Adipocyte (in vitro differentiated cells): Measurements from ENCODE around the gene ZNF333.

ENCODE experiments used
- DNase-seq: peaks from one replicate; pipeline ENCODE4 v3.0.0-alpha.2; 2015; ENCODE audit warnings: low read depth
- H3K27me3 ChIP-seq: replicated peaks from 2 replicates; pipeline ENCODE4 v1.7.0; 2013; ENCODE audit warnings: mild to moderate bottlenecking, low read length, moderate library complexity; ENCODE audit not compliant: control insufficient read depth, insufficient read depth
- H3K36me3 ChIP-seq: 2 replicates; pipeline ENCODE4 v1.7.0; 2013; ENCODE audit warnings: low read length, mild to moderate bottlenecking, moderate library complexity; ENCODE audit not compliant: control insufficient read depth, insufficient read depth, severe bottlenecking
- H3K4me1 ChIP-seq: 2 replicates; pipeline ENCODE4 v1.7.0; 2013; ENCODE audit warnings: mild to moderate bottlenecking, low read length, moderate library complexity; ENCODE audit not compliant: control insufficient read depth, insufficient read depth
- H3K4me3 ChIP-seq: 2 replicates; pipeline ENCODE4 v1.7.0; 2013; ENCODE audit warnings: mild to moderate bottlenecking, low read length, moderate library complexity
- H3K9ac ChIP-seq: 2 replicates; pipeline ENCODE4 v1.7.0; 2013; ENCODE audit warnings: mild to moderate bottlenecking, low read length, moderate library complexity
- H3K9me3 ChIP-seq: 2 replicates; pipeline ENCODE4 v1.7.0; 2013; ENCODE audit warnings: mild to moderate bottlenecking, low read length, moderate library complexity; ENCODE audit not compliant: control insufficient read depth

The ZNF333 gene

GRCh38 chr19:14672188-14672872, 17.5 kb upstream of the ZNF333 start:
- H3K36me3 ChIP-seq: no peaks in the 10 kb centered on the region
- H3K9me3 ChIP-seq: peaks cover 7% of the 10 kb centered on the region
- H3K4me3 ChIP-seq: no peak overlapping the region
- peaks cover 4% of the 10 kb centered on the region for H3K27me3 ChIP-seq
- peaks cover 23% of the 10 kb centered on the region for H3K4me1 ChIP-seq
- DNase-seq: no peak
- H3K9ac ChIP-seq: peak overlapping the region; percentile 22

- Histone ChIP-seq H3K4me1 (peaks cover 23% of the 10 kb centered on the region), H3K9me3 (peaks cover 7% of the 10 kb centered on the region), H3K9ac (no peak overlapping the region), H3K27me3 (peaks cover 4% of the 10 kb centered on the region), H3K36me3 (no peaks in the 10 kb centered on the region), H3K4me3 (no peak overlapping the region)
- DNase-seq: no peak
Measured at GRCh38 chr19:14673088-14673487, 16.8 kb upstream of the ZNF333 start.

GRCh38 chr19:14674764-14675163, 15.1 kb upstream of the ZNF333 start, which contains the start of gene ADGRE3:
ADGRE3 (minus strand) TSS chr19:14674844; CDS start chr19:14674770, 74 bp downstream.
- Histone ChIP-seq H3K27me3 (peaks cover 11% of the 10 kb centered on the region), H3K36me3 (no peaks in the 10 kb centered on the region), H3K4me3 (no peak within 1 kb of the TSS), H3K9ac (no peak within 1 kb of the TSS), H3K4me1 (peaks cover 23% of the 10 kb centered on the region), H3K9me3 (peaks cover 6% of the 10 kb centered on the region)
- no peak for DNase-seq

- H3K4me3 ChIP-seq: no peak overlapping the region
Measured at GRCh38 chr19:14676762-14677161, 13.1 kb upstream of the ZNF333 start.

GRCh38 chr19:14677464-14677863, 12.4 kb upstream of the ZNF333 start:
- Histone ChIP-seq H3K27me3 (peaks cover 16% of the 10 kb centered on the region), H3K9me3 (no peaks in the 10 kb centered on the region), H3K36me3 (no peaks in the 10 kb centered on the region), H3K4me1 (peaks cover 16% of the 10 kb centered on the region), H3K9ac (no peak overlapping the region), H3K4me3 (no peak overlapping the region)
- no peak for DNase-seq

More at GRCh38 chr19:14676762-14677161, 13.1 kb upstream of the ZNF333 start:
- DNase-seq: no peak
- peaks cover 21% of the 10 kb centered on the region for H3K4me1 ChIP-seq
- no peaks in the 10 kb centered on the region for H3K9me3 ChIP-seq
- H3K9ac ChIP-seq: no peak overlapping the region
- H3K36me3 ChIP-seq: no peaks in the 10 kb centered on the region
- H3K27me3 ChIP-seq: peaks cover 14% of the 10 kb centered on the region

- no peak for DNase-seq
- H3K4me1 ChIP-seq: peaks cover 9% of the 10 kb centered on the region
- no peaks in the 10 kb centered on the region for H3K9me3 ChIP-seq
- H3K9ac ChIP-seq: no peak overlapping the region
- no peak overlapping the region for H3K4me3 ChIP-seq
- no peaks in the 10 kb centered on the region for H3K36me3 ChIP-seq
- peaks cover 16% of the 10 kb centered on the region for H3K27me3 ChIP-seq
Measured at GRCh38 chr19:14678199-14678598, 11.6 kb upstream of the ZNF333 start.

GRCh38 chr19:14682084-14682483, 7.8 kb upstream of the ZNF333 start:
- Histone ChIP-seq H3K9ac (no peak overlapping the region), H3K36me3 (no peaks in the 10 kb centered on the region), H3K9me3 (no peaks in the 10 kb centered on the region), H3K27me3 (peaks cover 12% of the 10 kb centered on the region), H3K4me1 (no peaks in the 10 kb centered on the region), H3K4me3 (no peak overlapping the region)
- DNase-seq: no peak

GRCh38 chr19:14683439-14683838, 6.4 kb upstream of the ZNF333 start:
- H3K36me3 ChIP-seq: no peaks in the 10 kb centered on the region
- H3K27me3 ChIP-seq: peaks cover 12% of the 10 kb centered on the region
- no peaks in the 10 kb centered on the region for H3K9me3 ChIP-seq
- DNase-seq: no peak
- H3K9ac ChIP-seq: no peak overlapping the region
- H3K4me1 ChIP-seq: no peaks in the 10 kb centered on the region
- no peak overlapping the region for H3K4me3 ChIP-seq

GRCh38 chr19:14686411-14686810, 3.4 kb upstream of the ZNF333 start:
- DNase-seq: peak; percentile 36
- peaks cover 6% of the 10 kb centered on the region for H3K4me1 ChIP-seq
- H3K9ac ChIP-seq: no peak overlapping the region
- H3K27me3 ChIP-seq: peaks cover 2% of the 10 kb centered on the region
- H3K36me3 ChIP-seq: no peaks in the 10 kb centered on the region
- H3K4me3 ChIP-seq: no peak overlapping the region
- H3K9me3 ChIP-seq: no peaks in the 10 kb centered on the region

- Histone ChIP-seq H3K36me3 (peaks cover 47% of the 10 kb centered on the region), H3K27me3 (no peaks in the 10 kb centered on the region), H3K4me1 (peaks cover 6% of the 10 kb centered on the region), H3K4me3 (no peak overlapping the region), H3K9ac (no peak overlapping the region), H3K9me3 (no peaks in the 10 kb centered on the region)
- DNase-seq: no peak
Measured at GRCh38 chr19:14694641-14695266, 4.9 kb downstream of the ZNF333 start.

GRCh38 chr19:14695471-14695870, 5.6 kb downstream of the ZNF333 start:
- no peak for DNase-seq
- Histone ChIP-seq H3K27me3 (no peaks in the 10 kb centered on the region), H3K36me3 (peaks cover 54% of the 10 kb centered on the region), H3K9me3 (no peaks in the 10 kb centered on the region), H3K9ac (no peak overlapping the region), H3K4me1 (peaks cover 6% of the 10 kb centered on the region), H3K4me3 (no peak overlapping the region)
